GM12878 (cell line): Measurements from ENCODE around the gene OLIG2. TPM values are rescaled to one million over a fixed set of nuclear protein-coding genes. Genes with fewer than 3 reads are reported as not detected.

Experiments used
- ATAC-seq: fragments of 200-7000 bp; cut with Tn5 transposase; 3 replicates; pipeline ENCODE4 v1.9.1; 2020; ENCODE audit warnings: mild to moderate bottlenecking, moderate library complexity
- Bru-seq: library from RNA; stranded (reverse); fragments of 400-500 nt; gene quantifications from one replicate; lab custom pipeline; 2021; lab: Mats Ljungman, UMichigan
- BruChase-seq, 2 experiments: library from RNA; stranded (reverse); fragments of 400-500 nt; gene quantifications; one replicate each; lab custom pipeline; 2021; lab: Mats Ljungman, UMichigan
- BruUV-seq: library from RNA; stranded (reverse); fragments of 400-500 nt; replicated peaks from 2 replicates; lab custom pipeline; 2021; lab: Mats Ljungman, UMichigan
- CTCF ChIA-PET: fragments of 300-600 bp; sonication (Branson Sonifier 250); formaldehyde crosslinking; extraction: SDS; loops from one replicate; lab custom pipeline; 2021; ENCODE audit warnings: inconsistent platforms; lab: Yijun Ruan, JAX
- POLR2A ChIA-PET: fragments of 350-600 bp; formaldehyde crosslinking; extraction: SDS; loops from one replicate; lab custom pipeline; 2021; ENCODE audit warnings: inconsistent platforms; lab: Charles Lee
- RAD21 ChIA-PET: fragments of 300-600 bp; sonication (Branson Sonifier 250); formaldehyde crosslinking; loops from one replicate; lab custom pipeline; 2023; ENCODE audit warnings: antibody characterized with exemption; ENCODE audit not compliant: unreplicated experiment; lab: Charles Lee
- SMC1A ChIA-PET: fragments of 300-600 bp; sonication (Branson Sonifier 250); formaldehyde crosslinking; loops from one replicate; lab custom pipeline; 2023; ENCODE audit not compliant: unreplicated experiment, uncharacterized antibody; lab: Charles Lee
- DNase-seq: peaks from one replicate; pipeline ENCODE4 v3.0.0-alpha.2; 2011; ENCODE audit warnings: low read depth, low spot score
- FAIRE-seq: peaks from 3 replicates; lab custom pipeline; 2011; peaks lifted over from hg19 to GRCh38; lab: Jason Lieb, UNC
- H2AFZ ChIP-seq: 2 replicates; pipeline ENCODE4 v1.6.0; 2011; ENCODE audit warnings: low read depth, low read length, control low read depth; ENCODE audit not compliant: control insufficient read depth
- H3K27ac ChIP-seq: 2 replicates; pipeline ENCODE4 v1.5.1; 2011; ENCODE audit warnings: control low read depth; ENCODE audit not compliant: control insufficient read depth, insufficient read depth
- H3K27me3 ChIP-seq, 2 experiments: replicated peaks in 1 of 2; 2 replicates each; pipeline versions ENCODE4 v1.6.0 to v1.6.1; 2011; ENCODE audit warnings: low read length in 1 of 2; ENCODE audit not compliant: control insufficient read depth in 2 of 2, insufficient read depth in 2 of 2
- H3K36me3 ChIP-seq, 2 experiments: 2 replicates each; pipeline ENCODE4 v1.5.1; 2011; ENCODE audit warnings: low read length in 1 of 2; ENCODE audit not compliant: control insufficient read depth in 2 of 2, insufficient read depth in 2 of 2
- H3K4me1 ChIP-seq: 2 replicates; pipeline ENCODE4 v1.6.1; 2011; ENCODE audit warnings: mild to moderate bottlenecking, low read length, moderate library complexity, mixed read lengths; ENCODE audit not compliant: control insufficient read depth, insufficient read depth
- H3K4me2 ChIP-seq: 2 replicates; pipeline ENCODE4 v1.6.0; 2011; ENCODE audit warnings: control low read depth; ENCODE audit not compliant: control insufficient read depth, insufficient read depth
- H3K4me3 ChIP-seq: fragments of 200-600 bp; sonication (generic); 2 replicates; pipeline ENCODE4 v1.5.1; 2016
- H3K79me2 ChIP-seq: 2 replicates; pipeline ENCODE4 v1.6.0; 2011; ENCODE audit warnings: low read length; ENCODE audit not compliant: control insufficient read depth, insufficient read depth
- H3K9ac ChIP-seq: 2 replicates; pipeline ENCODE4 v1.8.0; 2011; ENCODE audit warnings: low read length, control low read depth, mixed read lengths; ENCODE audit not compliant: control insufficient read depth, insufficient read depth
- H3K9me3 ChIP-seq: replicated peaks from 3 replicates; pipeline ENCODE4 v1.5.1; 2011; ENCODE audit warnings: mild to moderate bottlenecking, low read length; ENCODE audit not compliant: control insufficient read depth, insufficient read depth
- H4K20me1 ChIP-seq: 2 replicates; pipeline ENCODE4 v1.6.0; 2011; ENCODE audit not compliant: control insufficient read depth, insufficient read depth
- CHD1 ChIP-seq: IDR thresholded peaks from 2 replicates; pipeline ENCODE4 v1.6.1; 2012; ENCODE audit warnings: low read depth, low read length, improper control_type of control experiment
- CHD4 ChIP-seq: fragments of 200-600 bp; sonication (generic); IDR thresholded peaks from 2 replicates; pipeline ENCODE4 v1.6.1; 2016; ENCODE audit warnings: mild to moderate bottlenecking
- CTCF ChIP-seq, 3 experiments: IDR thresholded peaks in 2 of 3; conservative IDR thresholded peaks in 1 of 3; 2 replicates each; pipeline ENCODE4 v1.5.1; 2011; ENCODE audit warnings: low read depth in 3 of 3, low read length in 3 of 3, mild to moderate bottlenecking in 3 of 3, control low read depth in 2 of 3, moderate library complexity in 2 of 3, inconsistent platforms in 1 of 3, mixed read lengths in 1 of 3; ENCODE audit not compliant: control insufficient read depth in 2 of 3, insufficient read depth in 1 of 3; ENCODE audit errors: extremely low read depth in 1 of 3
- HDAC6 ChIP-seq: fragments of 200-600 bp; sonication (generic); IDR thresholded peaks from one replicate; pipeline ENCODE4 v1.8.0; 2017; ENCODE audit warnings: antibody characterized with exemption; ENCODE audit not compliant: unreplicated experiment
- RAD21 ChIP-seq: IDR thresholded peaks from 2 replicates; pipeline ENCODE4 v1.6.1; 2011; ENCODE audit warnings: mild to moderate bottlenecking, low read depth, low read length, moderate library complexity; ENCODE audit not compliant: insufficient read depth
- RFX5 ChIP-seq: IDR thresholded peaks from 2 replicates; pipeline ENCODE4 v1.6.1; 2011; ENCODE audit warnings: low read depth, low read length, improper control_type of control experiment
- RUNX3 ChIP-seq: IDR thresholded peaks from 2 replicates; pipeline ENCODE4 v1.6.1; 2012; ENCODE audit warnings: low read length, inconsistent platforms
- WGBS: methylation state at CpG from one replicate; pipeline ENCODE4 v1.1.6; 2016; ENCODE audit warnings: low lambda C conversion rate; ENCODE audit not compliant: insufficient replicate concordance, insufficient coverage; ENCODE audit errors: missing lambda C conversion rate; 5-methylcytosine and 5-hydroxymethylcytosine counted together
- in situ Hi-C: fragments of 300-500 bp; cut with MboI; formaldehyde crosslinking; loops from 9 replicates; pipeline ENCODE4 v1.14.3; 2018; ENCODE audit warnings: mixed read lengths
- intact Hi-C: fragments of 100-400 bp; cut with micrococcal nuclease; formaldehyde crosslinking; loops from one replicate; pipeline ENCODE4 v1.14.2; 2022; ENCODE audit not compliant: unreplicated experiment
- long read RNA-seq, 2 experiments: library from polyadenylated mRNA; unstranded; transcript quantifications; one replicate each; pipeline ENCODE4 v2.0.0, GENCODE V29; 2019 to 2020
- polyA minus RNA-seq, 3 experiments: library from RNA; depleted of rRNA, polyadenylated mRNA; stranded (reverse); fragments of >200 nt; gene quantifications; 2 replicates each; pipeline ENCODE4 v1.2.3, GENCODE V29; 2011
- polyA plus RNA-seq, 11 experiments: library from polyadenylated mRNA; depleted of rRNA in 4 of 11; unstranded in 6 of 11; stranded (reverse) in 5 of 11; fragments of >200 nt; fragmentation: Nextera tagmentation in 4 of 11; fragmentation: Illumina TruSeq in 1 of 11; extraction: Ambion mirVana in 4 of 11; extraction: Trizol in 1 of 11; gene quantifications; 1 replicate in 1 of 11; 2 replicates in 10 of 11; pipeline versions ENCODE4 v1.2.1 to v1.2.3, GENCODE V29; 2011 to 2016; ENCODE audit warnings: inconsistent platforms in 2 of 11, missing spikeins in 2 of 11, low read depth in 1 of 11
- total RNA-seq, 4 experiments: library from RNA; depleted of rRNA in 3 of 4; stranded (reverse); fragments of >200 nt in 3 of 4; fragmentation: Illumina TruSeq in 1 of 4; extraction: Trizol in 1 of 4; gene quantifications; 2 replicates each; pipeline versions ENCODE4 v1.2.1 to v1.2.3, GENCODE V29; 2013 to 2021

Gene OLIG2
- total RNA-seq (2013; cell fraction: nucleolus; rRNA removed): not detected in 2 replicates
- not detected in 2 replicates for total RNA-seq (2014; rRNA removed)
- total RNA-seq (2014; rRNA removed; fragmentation: Illumina TruSeq; extraction: Trizol): not detected in 2 replicates
- not detected in 2 replicates for total RNA-seq (2021)
- polyA plus RNA-seq (2011; ENCODE audit: low read depth): not detected
- not detected in 2 replicates for polyA plus RNA-seq (2011; rRNA removed)
- not detected in 2 replicates for polyA plus RNA-seq (2011; cell fraction: cytosol; rRNA removed)
- polyA plus RNA-seq (2011; cell fraction: nucleus; rRNA removed): not detected in 2 replicates
- polyA plus RNA-seq (2012): not detected in 2 replicates
- not detected in 2 replicates for polyA plus RNA-seq (2014; fragmentation: Illumina TruSeq; extraction: Trizol)
- polyA plus RNA-seq (2014; fragmentation: Nextera tagmentation; extraction: Ambion mirVana): not detected
- polyA plus RNA-seq (2014; rRNA removed): not detected in 2 replicates
- polyA plus RNA-seq (2016; fragmentation: Nextera tagmentation; extraction: Ambion mirVana): not detected
- not detected in 2 replicates for polyA minus RNA-seq (2011; rRNA and poly(A)+ RNA removed)
- polyA minus RNA-seq (2011; cell fraction: cytosol; rRNA and poly(A)+ RNA removed): not detected in 2 replicates
- polyA minus RNA-seq (2011; cell fraction: nucleus; rRNA and poly(A)+ RNA removed): not detected in 2 replicates
- not detected for Bru-seq, nascent RNA
- percentile 16 among the genes with signal in this experiment for BruChase-seq, experiment 1, labeled RNA remaining after a 6-hour chase
- not detected for BruChase-seq, experiment 2, labeled RNA remaining after a 2-hour chase
- long read RNA-seq, experiment 1: 0 reads
- long read RNA-seq, experiment 2: 0 reads

DNA sequence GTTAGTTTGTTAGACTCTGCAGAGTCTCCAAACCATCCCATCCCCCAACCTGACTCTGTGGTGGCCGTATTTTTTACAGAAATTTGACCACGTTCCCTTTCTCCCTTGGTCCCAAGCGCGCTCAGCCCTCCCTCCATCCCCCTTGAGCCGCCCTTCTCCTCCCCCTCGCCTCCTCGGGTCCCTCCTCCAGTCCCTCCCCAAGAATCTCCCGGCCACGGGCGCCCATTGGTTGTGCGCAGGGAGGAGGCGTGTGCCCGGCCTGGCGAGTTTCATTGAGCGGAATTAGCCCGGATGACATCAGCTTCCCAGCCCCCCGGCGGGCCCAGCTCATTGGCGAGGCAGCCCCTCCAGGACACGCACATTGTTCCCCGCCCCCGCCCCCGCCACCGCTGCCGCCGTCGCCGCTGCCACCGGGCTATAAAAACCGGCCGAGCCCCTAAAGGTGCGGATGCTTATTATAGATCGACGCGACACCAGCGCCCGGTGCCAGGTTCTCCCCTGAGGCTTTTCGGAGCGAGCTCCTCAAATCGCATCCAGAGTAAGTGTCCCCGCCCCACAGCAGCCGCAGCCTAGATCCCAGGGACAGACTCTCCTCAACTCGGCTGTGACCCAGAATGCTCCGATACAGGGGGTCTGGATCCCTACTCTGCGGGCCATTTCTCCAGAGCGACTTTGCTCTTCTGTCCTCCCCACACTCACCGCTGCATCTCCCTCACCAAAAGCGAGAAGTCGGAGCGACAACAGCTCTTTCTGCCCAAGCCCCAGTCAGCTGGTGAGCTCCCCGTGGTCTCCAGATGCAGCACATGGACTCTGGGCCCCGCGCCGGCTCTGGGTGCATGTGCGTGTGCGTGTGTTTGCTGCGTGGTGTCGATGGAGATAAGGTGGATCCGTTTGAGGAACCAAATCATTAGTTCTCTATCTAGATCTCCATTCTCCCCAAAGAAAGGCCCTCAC is at the start of gene OLIG2:
Gene OLIG2 (plus strand): TSS at position 447 of the 954 bp plus-strand sequence. CDS start 928 bp downstream, outside the sequence.
- peaks cover 34 to 35% of the 10 kb centered on the region in 2 experiments for H3K27me3 ChIP-seq
- FAIRE-seq (no peak), DNase-seq (no peak), ATAC-seq (no peak)
- WGBS: 34% methylated on average over 49 of the region's 59 CpGs
- no peaks in the 10 kb centered on the region for H4K20me1 ChIP-seq
- no peak within 1 kb of the TSS for H3K27ac ChIP-seq
- H3K79me2 ChIP-seq: no peaks in the 10 kb centered on the region
- TF ChIP-seq CHD4 (no peak), CTCF (IDR thresholded peaks at IDR 0.05 in 2 of 3, conservative IDR thresholded peaks at IDR 0.05 in 1 of 3; ENCODE audit: control insufficient read depth in 2 of 3, extremely low read depth in 1 of 3, insufficient read depth in 1 of 3, low read depth in 3 of 3, low read length in 3 of 3) (no peak), RUNX3 (no peak), CHD1 (no peak), HDAC6 (no peak), RFX5 (no peak), RAD21 (no peak)
- in situ Hi-C loops: no loop called here
- SMC1A ChIA-PET: no interaction called here
- intact Hi-C loops: no loop called here
- no peaks in the 10 kb centered on the region; the same call in 2 of the 3 replicates for H3K9me3 ChIP-seq
- no peak within 1 kb of the TSS for H2AFZ ChIP-seq
- H3K9ac ChIP-seq: no peak within 1 kb of the TSS
- no peaks in the 10 kb centered on the region; a peak in 1 of 4 replicates for H3K36me3 ChIP-seq
- no TSS peak for BruUV-seq
- no peaks in the 10 kb centered on the region for H3K4me1 ChIP-seq
- CTCF ChIA-PET: no interaction called here
- no peak within 1 kb of the TSS for H3K4me2 ChIP-seq
- no peak within 1 kb of the TSS for H3K4me3 ChIP-seq
- POLR2A ChIA-PET: no interaction called here
- RAD21 ChIA-PET: no interaction called here
